Stimulated activated CD8-positive, alpha-beta memory T cell treated with anti-CD3 and anti-CD28 coated beads, Interleukin-7, amount 100 ng/mL, for 1 hour (primary cell): Measurements from ENCODE around the gene RPS6KA5.
"Not testable (repeated sequence)": the region's sequence is repeated elsewhere in the genome, so short reads cannot be mapped to it uniquely, and the experiment has no call there.

ENCODE experiments used
- DNase-seq, 2 donors: peaks; one replicate each; pipeline ENCODE4 v3.0.0-alpha.2; 2020; ENCODE audit warnings: low read depth in 2 of 2

The RPS6KA5 gene

DNA sequence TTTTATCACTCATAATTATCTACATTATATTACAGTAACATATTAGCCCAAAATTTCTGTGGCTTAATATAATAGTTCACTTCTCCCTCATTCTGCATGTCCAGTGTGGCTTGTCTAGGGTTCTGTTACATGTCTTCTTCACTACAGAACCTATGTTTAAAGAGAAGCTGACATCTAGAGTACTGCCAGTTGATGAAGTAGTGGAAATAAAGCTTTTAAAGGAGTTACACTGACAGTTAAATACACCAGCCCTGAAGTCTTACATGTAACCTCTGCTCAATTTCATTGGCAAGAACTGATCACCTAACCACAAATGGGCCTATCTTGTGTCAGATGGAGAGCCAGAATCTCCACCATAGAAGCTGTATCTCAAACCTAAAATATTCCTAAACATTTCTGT is 32.9 kb downstream of the RPS6KA5 start:
- no peak for DNase-seq

GRCh38 chr14:91022622-91023028 is 37.8 kb downstream of the RPS6KA5 start:
- DNase-seq, result not testable (repeated sequence)

DNA sequence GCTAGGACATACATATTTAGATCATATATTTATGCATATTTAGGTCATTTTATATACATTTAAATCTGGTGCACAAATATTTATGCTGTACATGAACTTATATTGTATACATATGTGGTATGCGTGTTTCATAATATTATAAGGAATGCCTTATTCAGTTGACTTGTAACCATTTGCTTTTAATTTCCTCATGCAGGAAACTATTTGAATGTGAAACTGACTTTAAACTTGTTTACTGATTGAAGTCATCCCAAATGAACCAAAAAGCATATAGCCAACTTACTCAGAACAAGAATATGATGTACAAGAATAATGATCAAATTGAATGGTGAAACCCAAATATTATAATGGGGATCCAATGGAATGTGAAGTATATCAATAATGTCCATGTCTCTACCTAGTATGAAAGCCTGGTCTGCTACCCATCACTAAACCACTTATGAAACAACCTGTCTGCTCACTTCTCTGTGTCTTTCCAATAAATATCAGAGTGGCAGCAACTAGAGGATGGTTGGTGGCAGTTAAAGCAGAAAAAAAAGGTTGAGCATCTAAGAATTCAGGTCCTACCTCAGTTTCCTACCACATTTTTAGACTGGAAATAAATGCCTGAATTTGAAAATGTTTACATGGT is 38.3 kb downstream of the RPS6KA5 start:
- no peak for DNase-seq

DNA sequence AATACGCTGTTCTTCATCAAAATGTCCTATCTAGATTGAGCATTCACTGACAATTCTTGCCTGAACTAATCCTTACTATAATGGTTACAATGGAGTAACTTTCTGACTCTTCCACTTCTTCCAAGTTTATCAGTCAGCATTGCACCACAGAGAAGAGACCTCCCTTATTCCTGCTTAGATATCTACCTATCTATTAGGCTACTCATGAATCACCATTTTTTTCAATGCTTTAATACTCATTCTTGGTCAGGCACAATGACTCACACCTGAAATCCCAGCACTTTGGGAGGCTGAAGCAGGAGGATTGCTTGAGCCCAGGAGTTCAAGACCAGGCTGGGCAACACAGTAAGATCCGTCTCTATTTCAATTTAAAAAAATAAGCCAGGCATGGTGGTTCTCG is 39.3 kb downstream of the RPS6KA5 start:
- no peak for DNase-seq

GRCh38 chr14:91019673-91020072 is 40.8 kb downstream of the RPS6KA5 start:
- DNase-seq, result no peak

DNA sequence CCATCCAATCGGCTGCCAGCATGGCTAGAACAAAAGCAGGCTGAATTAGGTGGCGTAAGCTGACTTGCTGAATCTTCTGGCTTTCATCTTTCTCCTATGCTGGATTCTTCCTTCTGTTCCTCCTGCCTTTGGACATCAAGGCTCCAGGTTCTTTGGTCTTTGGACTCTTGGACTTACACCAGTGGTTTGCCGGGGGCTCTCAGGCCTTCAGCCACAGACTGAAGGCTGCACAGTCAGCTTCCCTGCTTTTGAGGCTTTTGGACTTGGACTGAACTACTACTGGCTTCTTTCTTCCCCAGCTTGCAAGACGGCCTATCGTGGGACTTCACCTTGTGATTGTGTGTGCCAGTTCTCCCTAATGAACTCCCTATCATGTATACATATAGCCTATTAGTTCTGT is 42.0 kb downstream of the RPS6KA5 start:
- no peak for DNase-seq

- DNase-seq, result no peak
Measured at GRCh38 chr14:91016800-91017410, 43.5 kb downstream of the RPS6KA5 start.

- DNase-seq, result no peak
Measured at GRCh38 chr14:91015435-91015834, 45.0 kb downstream of the RPS6KA5 start.

GRCh38 chr14:91012045-91012444 is 48.4 kb downstream of the RPS6KA5 start:
- no peak for DNase-seq

DNA sequence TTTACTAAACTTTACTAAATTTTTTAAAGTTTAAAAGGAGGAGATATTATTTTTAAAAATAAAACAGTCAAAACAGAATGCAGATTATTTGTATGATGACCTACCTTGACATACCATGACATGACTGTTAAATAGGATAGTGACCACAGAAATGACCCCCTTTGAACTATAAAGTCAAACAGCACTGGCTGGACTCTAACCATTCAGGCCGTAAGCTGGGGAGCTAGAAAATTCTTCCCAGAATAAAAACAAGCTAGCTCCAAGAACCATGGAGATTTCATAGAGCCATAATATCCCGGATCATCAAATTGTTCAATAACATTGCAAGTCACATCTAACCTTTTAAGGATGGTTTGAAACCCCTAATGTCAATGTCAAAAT is 50.3 kb downstream of the RPS6KA5 start:
- no peak for DNase-seq

DNA sequence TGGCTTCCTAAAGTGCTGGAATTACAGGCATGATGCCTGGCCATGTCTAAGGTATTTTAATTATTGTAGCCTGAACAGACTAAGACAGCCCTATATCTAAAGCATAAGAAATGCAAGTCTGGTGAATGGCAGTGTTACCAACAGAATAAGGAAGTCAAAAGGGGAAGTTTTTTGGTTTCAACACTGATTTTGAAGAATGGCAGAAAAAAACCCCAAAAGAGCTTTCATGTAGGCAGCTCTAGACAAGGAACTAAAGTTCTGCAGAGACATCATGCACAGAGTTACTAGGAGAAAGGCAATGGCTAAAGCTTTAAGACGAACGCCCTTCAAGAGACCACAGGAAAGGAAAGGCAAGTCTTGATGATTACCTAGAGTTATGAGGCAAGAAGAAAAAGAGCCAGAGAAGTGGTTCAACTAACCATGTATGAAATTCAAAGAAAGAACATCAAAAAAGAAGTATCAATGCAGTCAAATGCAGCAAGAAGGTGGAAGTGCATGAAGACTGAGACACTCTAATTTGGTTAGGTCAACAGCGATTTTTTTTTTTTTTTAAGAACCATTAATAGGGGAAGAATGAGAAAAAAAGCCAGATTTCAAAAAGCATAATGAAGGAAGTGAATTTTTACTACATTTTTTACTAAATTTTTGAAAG is 50.8 kb downstream of the RPS6KA5 start:
- no peak for DNase-seq

GRCh38 chr14:91008759-91009409 is 51.6 kb downstream of the RPS6KA5 start:
- no peak for DNase-seq

GRCh38 chr14:91005716-91006115 is 54.7 kb downstream of the RPS6KA5 start:
- DNase-seq, result no peak

DNA sequence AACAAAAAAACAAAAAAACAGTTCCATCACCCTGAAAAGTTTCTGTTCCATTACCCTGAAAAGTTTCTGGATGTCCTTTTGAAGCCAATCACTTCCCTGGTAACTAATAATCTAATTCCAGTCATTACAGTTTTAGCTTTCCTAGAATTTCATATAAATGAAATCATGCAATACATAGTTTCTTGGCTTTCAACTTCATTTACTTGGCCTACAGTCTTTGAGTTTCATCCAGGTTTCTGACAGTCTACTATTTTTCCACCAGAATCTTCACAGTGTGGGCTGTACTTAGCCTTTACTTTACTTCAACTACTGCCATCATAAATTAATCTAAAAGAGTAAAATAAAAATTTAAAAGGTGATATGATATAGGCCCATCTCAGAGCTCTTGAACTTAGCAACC is 55.5 kb downstream of the RPS6KA5 start:
- no peak for DNase-seq

DNA sequence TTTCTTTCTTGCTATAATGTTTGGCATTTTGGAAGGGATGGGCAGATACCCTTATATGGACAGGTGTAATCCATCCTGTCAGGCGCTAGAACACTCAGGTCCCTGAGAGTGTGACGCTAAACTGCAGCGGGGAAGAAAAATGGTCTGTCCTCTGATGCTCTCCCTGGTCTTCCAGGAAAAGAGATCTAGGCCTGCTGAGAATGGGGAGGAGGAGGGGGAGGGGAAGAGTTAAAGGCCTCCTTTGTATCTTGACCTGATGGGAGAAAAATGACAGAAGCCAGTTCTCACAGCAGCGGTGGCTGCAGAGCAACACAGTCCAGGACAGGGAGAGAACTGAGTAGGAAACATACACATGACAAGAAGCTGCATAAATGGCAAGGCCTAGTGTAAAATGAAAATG is 61.1 kb downstream of the RPS6KA5 start:
- DNase-seq, result no peak

DNA sequence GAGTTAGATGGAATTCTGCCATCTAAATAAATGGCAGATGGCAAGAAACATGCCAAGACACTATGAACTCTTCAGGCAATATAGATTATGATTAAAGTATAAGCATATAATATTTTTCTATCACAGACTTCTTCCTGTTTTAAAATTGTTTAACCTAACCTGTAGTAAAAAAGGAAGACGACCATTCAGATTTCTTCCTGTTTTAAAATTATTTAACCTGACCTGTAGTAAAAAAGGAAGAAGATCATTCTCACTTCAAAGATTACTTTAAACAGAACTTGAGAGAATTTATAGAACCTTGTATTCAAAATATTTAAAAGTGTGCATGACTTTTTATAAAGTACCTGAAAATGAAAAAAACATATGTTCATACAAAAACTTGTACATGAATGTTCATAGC is 63.5 kb downstream of the RPS6KA5 start:
- DNase-seq, result no peak

- no peak for DNase-seq
Measured at GRCh38 chr14:90995785-90996184, 64.7 kb downstream of the RPS6KA5 start.

- no peak for DNase-seq
Measured at GRCh38 chr14:90993792-90994191, 66.6 kb downstream of the RPS6KA5 start.

- no peak for DNase-seq
Measured at GRCh38 chr14:90991690-90992443, 68.6 kb downstream of the RPS6KA5 start.

DNA sequence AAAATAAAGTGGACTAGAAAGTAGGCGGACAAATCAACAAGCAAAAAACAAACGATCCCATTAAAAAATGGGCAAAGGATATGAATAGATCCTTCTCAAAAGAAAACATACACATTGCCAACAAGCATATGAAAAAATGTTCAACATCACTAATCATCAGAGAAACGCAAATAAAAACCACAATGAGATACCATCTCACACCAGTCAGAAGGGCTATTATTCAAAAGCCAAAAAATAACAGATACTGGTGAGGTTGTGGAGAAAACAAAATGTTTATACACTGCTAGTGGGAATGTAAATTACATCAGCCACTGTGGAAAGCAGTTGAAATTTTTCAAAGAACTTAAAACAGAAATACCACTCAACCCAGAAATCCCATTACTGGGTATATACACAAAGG is 70.3 kb downstream of the RPS6KA5 start:
- no peak for DNase-seq

GRCh38 chr14:90987140-90987539 is 73.3 kb downstream of the RPS6KA5 start:
- no peak for DNase-seq

- no peak for DNase-seq
Measured at GRCh38 chr14:90986510-90986909, 73.9 kb downstream of the RPS6KA5 start.
